Fibroblast of lung (primary cell): ENCODE measurements around the gene FCF1. TPM values are rescaled to one million over a fixed set of nuclear protein-coding genes. Genes with fewer than 3 reads are reported as not detected.

Experiments used
- DNase-seq, 2 donors: peaks; one replicate each; pipeline versions ENCODE4 v3.0.0 to v3.0.0-alpha.2; 2010; ENCODE audit warnings: low read depth in 2 of 2
- H2AFZ ChIP-seq: 2 replicates; pipeline ENCODE4 v1.5.1; 2012; ENCODE audit warnings: low read length, control low read depth, inconsistent platforms
- H3K27ac ChIP-seq: 2 replicates; pipeline ENCODE4 v1.5.1; 2011; ENCODE audit warnings: low read length, control low read depth; ENCODE audit not compliant: insufficient read depth
- H3K27me3 ChIP-seq: 2 replicates; pipeline ENCODE4 v1.5.1; 2011; ENCODE audit warnings: mild to moderate bottlenecking, low read length; ENCODE audit not compliant: control insufficient read depth, insufficient read depth
- H3K36me3 ChIP-seq: 2 replicates; pipeline ENCODE4 v1.5.1; 2011; ENCODE audit warnings: low read length; ENCODE audit not compliant: control insufficient read depth, insufficient read depth
- H3K4me1 ChIP-seq: 2 replicates; pipeline ENCODE4 v1.5.1; 2011; ENCODE audit warnings: low read length; ENCODE audit not compliant: control insufficient read depth, insufficient read depth; ENCODE audit errors: extremely low read depth
- H3K4me2 ChIP-seq: 2 replicates; pipeline ENCODE4 v1.5.1; 2011; ENCODE audit warnings: low read length, control low read depth; ENCODE audit not compliant: insufficient read depth; ENCODE audit errors: extremely low read depth
- H3K4me3 ChIP-seq, 4 experiments: fragments of 200-600 bp in 1 of 4; sonication (generic) in 1 of 4; replicated peaks in 1 of 4; 2 replicates each; pipeline ENCODE4 v1.5.1; 2011 to 2016; ENCODE audit warnings: low read length in 4 of 4, low read depth in 3 of 4, mild to moderate bottlenecking in 3 of 4, control low read depth in 2 of 4, inconsistent platforms in 1 of 4, mixed read lengths in 1 of 4; ENCODE audit not compliant: insufficient read depth in 1 of 4; ENCODE audit errors: control extremely low read depth in 1 of 4
- H3K79me2 ChIP-seq: 2 replicates; pipeline ENCODE4 v1.5.1; 2012; ENCODE audit warnings: mild to moderate bottlenecking, low read length, inconsistent platforms; ENCODE audit not compliant: control insufficient read depth, insufficient read depth
- H3K9ac ChIP-seq: 2 replicates; pipeline ENCODE4 v1.5.1; 2011; ENCODE audit warnings: mild to moderate bottlenecking, low read length, control low read depth; ENCODE audit not compliant: insufficient read depth
- H3K9me3 ChIP-seq: 2 replicates; pipeline ENCODE4 v1.5.1; 2012; ENCODE audit warnings: low read depth, low read length; ENCODE audit not compliant: control insufficient read depth, insufficient read depth
- H4K20me1 ChIP-seq: 2 replicates; pipeline ENCODE4 v1.5.1; 2011; ENCODE audit warnings: low read length; ENCODE audit not compliant: control insufficient read depth, insufficient read depth; ENCODE audit errors: extremely low read depth
- CTCF ChIP-seq, 2 donors: IDR thresholded peaks in 1 of 2; conservative IDR thresholded peaks in 1 of 2; 1 replicate in 1 of 2; 2 replicates in 1 of 2; pipeline ENCODE4 v1.5.1; 2011 to 2012; ENCODE audit warnings: low read length in 2 of 2, control low read depth in 1 of 2, inconsistent platforms in 1 of 2, low read depth in 1 of 2, mild to moderate bottlenecking in 1 of 2
- EZH2 ChIP-seq: IDR thresholded peaks from 2 replicates; pipeline ENCODE4 v1.5.1; 2012; ENCODE audit warnings: low read length, control low read depth, mild to moderate bottlenecking; ENCODE audit errors: missing control alignments
- polyA plus RNA-seq, 2 donors: library from polyadenylated mRNA; depleted of rRNA in 1 of 2; stranded (reverse) in 1 of 2; unstranded in 1 of 2; fragments of >200 nt; gene quantifications; 2 replicates each; pipeline ENCODE4 v1.2.1, GENCODE V29; 2011 to 2012; ENCODE audit warnings: missing spikeins in 1 of 2
- total RNA-seq: library from RNA; depleted of rRNA; stranded (reverse); fragments of >200 nt; gene quantifications from 2 replicates; pipeline ENCODE4 v1.2.1, GENCODE V29; 2014

The FCF1 gene
- total and polyA plus RNA-seq, 2 donors (not counting 1 experiment from before 2014, with no cell fraction given): 29.2 to 67.2 TPM

DNA sequence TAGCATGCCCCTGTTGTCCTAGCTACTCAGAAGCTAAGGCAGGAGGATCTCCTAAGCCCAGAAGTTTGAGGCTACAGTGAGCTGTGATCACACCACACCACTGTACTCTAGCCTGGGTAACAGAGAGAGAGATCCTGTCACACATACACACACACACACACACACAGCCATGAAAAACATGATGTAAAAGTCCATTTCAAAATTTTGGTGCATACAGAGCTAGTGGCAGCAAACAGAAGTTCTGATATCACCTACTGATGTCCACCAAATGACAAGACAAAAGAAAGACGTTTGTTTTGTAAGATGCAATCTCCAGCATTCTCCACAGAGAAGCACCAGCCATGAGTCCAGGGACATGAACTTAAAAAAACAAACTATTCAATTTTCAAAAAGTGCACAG, 15.9 kb upstream of the FCF1 start:
- peak overlapping the region; percentile 36 for H3K4me2 ChIP-seq
- no peak overlapping the region for H2AFZ ChIP-seq
- DNase-seq: peak; percentile 6 to 17
- H3K9me3 ChIP-seq: no peaks in the 10 kb centered on the region
- H3K36me3 ChIP-seq: peaks cover 3% of the 10 kb centered on the region
- peaks cover 52% of the 10 kb centered on the region for H3K79me2 ChIP-seq
- no peak overlapping the region for H3K4me3 ChIP-seq
- no peaks in the 10 kb centered on the region for H4K20me1 ChIP-seq
- no peak overlapping the region for H3K9ac ChIP-seq
- H3K27me3 ChIP-seq: no peaks in the 10 kb centered on the region
- H3K27ac ChIP-seq: peak overlapping the region; percentile 2
- peaks cover 14% of the 10 kb centered on the region for H3K4me1 ChIP-seq
- TF ChIP-seq EZH2 (no peak), CTCF (conservative IDR thresholded peaks at IDR 0.05 in 1 of 2, IDR thresholded peaks at IDR 0.05 in 1 of 2; ENCODE audit: low read depth in 1 of 2, low read length in 2 of 2) (no peak)

- H3K27ac ChIP-seq: peak overlapping the region; percentile 6
- peak; percentile 80 to 94 for DNase-seq
- H3K4me3 ChIP-seq: no peak overlapping the region
- H3K4me1 ChIP-seq: peaks cover 14% of the 10 kb centered on the region
- no peaks in the 10 kb centered on the region for H3K27me3 ChIP-seq
- no peaks in the 10 kb centered on the region for H3K9me3 ChIP-seq
- H3K4me2 ChIP-seq: peak overlapping the region; percentile 36
- H3K36me3 ChIP-seq: peaks cover 3% of the 10 kb centered on the region
- H2AFZ ChIP-seq: no peak overlapping the region
- no peaks in the 10 kb centered on the region for H4K20me1 ChIP-seq
- no peak for TF ChIP-seq EZH2
- no peak for TF ChIP-seq CTCF (conservative IDR thresholded peaks at IDR 0.05 in 1 of 2, IDR thresholded peaks at IDR 0.05 in 1 of 2; ENCODE audit: low read depth in 1 of 2, low read length in 2 of 2)
- peaks cover 55% of the 10 kb centered on the region for H3K79me2 ChIP-seq
- no peak overlapping the region for H3K9ac ChIP-seq
Observed at GRCh38 chr14:74697543-74697942, 15.4 kb upstream of the FCF1 start.

- Histone ChIP-seq H3K9ac (no peak overlapping the region), H2AFZ (no peak overlapping the region), H3K27ac (peak overlapping the region; percentile 6), H4K20me1 (no peaks in the 10 kb centered on the region), H3K36me3 (peaks cover 3% of the 10 kb centered on the region), H3K4me3 (no peak overlapping the region), H3K4me1 (peaks cover 14% of the 10 kb centered on the region), H3K4me2 (no peak overlapping the region), H3K27me3 (no peaks in the 10 kb centered on the region), H3K79me2 (peaks cover 54% of the 10 kb centered on the region), H3K9me3 (no peaks in the 10 kb centered on the region)
- TF ChIP-seq CTCF (conservative IDR thresholded peaks at IDR 0.05 in 1 of 2, IDR thresholded peaks at IDR 0.05 in 1 of 2; ENCODE audit: low read depth in 1 of 2, low read length in 2 of 2) (no peak), EZH2 (no peak)
- DNase-seq: peak in 1 of 2 donors; percentile 7
Observed at GRCh38 chr14:74697976-74698375, 15.0 kb upstream of the FCF1 start.
